OCI-M1 (cell line): ENCODE data around the gene DCST1.
A peak's percentile ranks its signal among the peaks of the same experiment; 100 is the strongest.

Experiments
- DNase-seq: peaks from one replicate; lab custom pipeline; 2025; lab: John Stamatoyannopoulos, UW

The DCST1 gene

DNA sequence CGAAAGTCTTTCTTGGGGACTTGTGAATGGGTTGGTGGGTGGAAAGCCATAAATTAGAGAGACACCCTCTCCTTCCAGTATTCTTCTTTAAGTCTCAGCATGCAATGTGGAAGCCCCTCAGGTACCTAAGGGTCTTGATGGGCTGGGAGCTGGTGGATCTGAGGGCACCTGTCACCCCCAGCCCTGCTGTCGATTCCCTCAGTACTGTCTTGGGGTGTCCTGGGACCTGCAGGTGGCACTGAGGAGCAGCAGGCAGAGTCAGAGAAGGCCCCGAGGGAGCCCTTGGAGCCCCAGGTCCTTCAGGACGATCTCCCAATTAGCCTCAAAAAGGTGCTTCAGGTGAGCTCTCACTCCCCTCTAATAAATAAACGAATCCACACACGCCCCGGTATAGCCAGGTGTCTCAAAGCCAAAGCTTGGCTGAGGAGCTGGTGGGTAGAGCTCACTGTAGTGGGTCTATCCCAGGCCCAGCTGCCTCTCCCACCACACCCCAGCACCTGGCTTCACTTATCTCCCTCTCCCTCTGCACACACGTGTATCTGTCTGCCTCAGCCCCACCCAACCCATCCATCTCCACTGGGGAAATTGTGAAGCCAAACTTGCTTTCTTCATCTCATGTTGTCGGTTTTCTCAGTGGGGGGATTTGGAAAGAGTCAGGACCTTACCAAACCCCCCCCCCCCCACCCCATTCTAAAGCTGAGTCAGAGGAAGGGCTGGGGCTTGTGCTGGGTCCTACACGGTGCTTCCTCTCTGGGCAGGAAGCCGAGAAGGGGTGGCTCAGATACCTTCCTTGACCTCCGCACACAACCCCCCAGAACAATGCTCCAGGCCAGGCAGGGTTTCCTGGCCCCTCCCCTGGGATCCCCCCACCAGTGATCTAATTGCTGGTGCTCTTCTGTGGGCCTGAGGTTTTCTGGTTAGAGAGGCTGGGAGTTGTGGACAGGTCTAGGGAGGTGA is 19.1 kb downstream of the DCST1 start:
- peak; percentile 44 for DNase-seq

GRCh38 chr1:155053531-155054105 is 20.0 kb downstream of the DCST1 start:
- no peak for DNase-seq

DNA sequence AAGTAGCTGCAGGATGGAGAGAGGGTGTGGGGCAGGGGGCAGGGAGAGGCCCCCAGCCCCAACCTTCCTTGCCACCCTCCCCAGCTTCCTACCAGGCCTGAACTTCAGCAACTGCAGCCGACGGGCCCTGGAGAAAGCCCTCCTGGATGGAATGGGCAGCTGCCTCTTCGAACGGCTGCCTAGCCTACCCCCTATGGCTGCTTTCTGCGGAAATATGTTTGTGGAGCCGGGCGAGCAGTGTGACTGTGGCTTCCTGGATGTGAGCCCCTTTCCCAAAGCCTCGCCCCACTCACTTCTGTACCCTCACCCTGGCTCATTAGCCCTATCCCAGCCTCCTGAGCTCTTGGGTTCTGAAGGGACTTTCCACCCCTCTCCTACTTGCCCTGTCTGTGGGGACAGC is 23.5 kb downstream of the DCST1 start:
- no peak for DNase-seq

- DNase-seq: no peak
Measured at GRCh38 chr1:155057788-155058211, 24.2 kb downstream of the DCST1 start.

DNA sequence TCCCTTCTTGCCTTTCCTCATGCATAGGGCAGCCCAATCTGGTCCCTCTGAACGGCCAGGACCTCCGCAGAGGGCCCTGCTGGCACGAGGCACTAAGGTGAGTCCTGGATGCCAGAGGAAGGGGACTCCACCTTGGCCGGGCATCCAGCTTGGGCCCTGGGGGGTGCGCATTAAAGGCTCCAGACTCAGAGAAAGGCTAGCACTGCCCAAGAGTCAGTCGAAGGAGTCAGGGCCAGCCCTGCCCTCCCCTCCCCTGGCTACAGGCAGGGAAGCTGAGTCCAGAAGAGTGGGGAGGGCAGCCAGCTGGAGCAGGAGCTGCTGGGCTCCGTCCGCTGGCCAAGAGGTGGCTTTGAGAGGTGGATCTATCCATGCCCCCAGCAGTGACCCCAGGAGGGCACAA is 27.1 kb downstream of the DCST1 start:
- DNase-seq: no peak

DNA sequence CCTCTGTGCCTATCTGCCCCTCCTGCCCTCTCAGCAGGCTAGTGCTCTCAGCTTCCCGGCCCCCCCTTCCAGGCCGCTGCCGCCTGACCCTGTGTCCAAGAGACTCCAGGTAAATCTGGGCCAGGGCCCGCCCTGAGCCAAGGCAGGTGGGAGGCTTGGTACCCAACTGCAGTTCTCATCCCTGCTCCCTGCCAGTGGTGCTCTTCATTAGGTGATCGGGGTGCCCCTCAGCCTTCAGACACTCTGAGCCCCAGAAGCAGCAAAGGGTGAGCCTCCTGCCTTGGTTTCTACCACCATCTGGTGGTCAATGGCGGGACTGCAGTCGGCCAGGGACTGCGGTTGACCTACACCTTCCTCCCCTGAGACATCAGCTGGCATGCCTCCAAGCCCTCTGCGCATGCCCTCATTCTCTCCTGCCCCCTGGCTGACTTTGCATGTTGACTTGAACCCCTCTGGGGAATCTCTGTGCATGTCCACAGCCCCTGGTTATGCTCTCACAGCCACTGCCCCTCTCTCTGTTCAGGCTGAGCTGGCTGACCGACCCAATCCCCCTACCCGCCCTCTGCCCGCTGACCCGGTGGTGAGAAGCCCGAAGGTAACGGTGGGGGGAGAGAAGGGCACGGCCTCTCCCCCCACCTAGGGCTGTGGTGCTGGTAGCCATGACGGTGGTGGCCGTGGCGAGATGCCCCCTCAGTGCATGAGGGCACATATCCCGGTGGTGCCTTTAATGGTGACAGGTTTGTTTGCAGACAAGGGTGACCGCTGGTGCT is 27.9 kb downstream of the DCST1 start:
- DNase-seq: peak; percentile 95

GRCh38 chr1:155062151-155062686 is 28.6 kb downstream of the DCST1 start:
- no peak for DNase-seq

DNA sequence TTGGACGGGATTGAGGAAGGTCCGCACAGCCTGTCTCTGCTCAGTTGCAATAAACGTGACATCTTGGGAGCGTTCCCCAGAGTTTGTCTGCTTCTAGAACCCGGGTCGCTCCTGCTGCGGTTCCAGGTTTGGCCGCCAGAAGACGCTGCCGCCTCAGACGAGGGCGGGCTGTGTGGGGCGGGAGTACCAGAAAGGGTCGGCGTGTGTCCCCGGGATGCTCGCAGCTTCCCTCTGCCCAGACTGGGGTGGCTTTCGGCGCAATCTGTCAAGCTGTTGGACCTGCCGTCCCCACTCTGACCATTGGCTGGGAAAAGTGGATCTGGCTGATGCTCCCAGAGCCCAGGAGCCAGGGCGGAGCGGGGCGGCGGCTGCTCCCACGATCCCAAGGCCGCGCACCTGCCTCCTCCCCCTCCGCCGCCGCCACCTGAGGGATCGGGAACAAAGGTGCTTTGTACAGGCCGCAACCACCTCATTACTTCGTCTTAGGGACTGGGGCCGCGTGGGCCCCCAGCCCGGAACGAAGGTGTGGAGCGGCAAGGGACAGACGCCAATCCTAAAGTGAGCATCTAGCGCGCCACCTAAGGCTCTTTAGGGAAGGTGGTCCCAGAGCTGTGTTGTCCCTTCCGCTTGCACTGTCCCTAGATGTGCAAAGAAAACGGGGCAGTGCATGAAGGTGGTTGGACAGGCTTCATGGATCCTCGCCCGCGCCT is 29.2 kb downstream of the DCST1 start:
- DNase-seq: peak; percentile 66

DNA sequence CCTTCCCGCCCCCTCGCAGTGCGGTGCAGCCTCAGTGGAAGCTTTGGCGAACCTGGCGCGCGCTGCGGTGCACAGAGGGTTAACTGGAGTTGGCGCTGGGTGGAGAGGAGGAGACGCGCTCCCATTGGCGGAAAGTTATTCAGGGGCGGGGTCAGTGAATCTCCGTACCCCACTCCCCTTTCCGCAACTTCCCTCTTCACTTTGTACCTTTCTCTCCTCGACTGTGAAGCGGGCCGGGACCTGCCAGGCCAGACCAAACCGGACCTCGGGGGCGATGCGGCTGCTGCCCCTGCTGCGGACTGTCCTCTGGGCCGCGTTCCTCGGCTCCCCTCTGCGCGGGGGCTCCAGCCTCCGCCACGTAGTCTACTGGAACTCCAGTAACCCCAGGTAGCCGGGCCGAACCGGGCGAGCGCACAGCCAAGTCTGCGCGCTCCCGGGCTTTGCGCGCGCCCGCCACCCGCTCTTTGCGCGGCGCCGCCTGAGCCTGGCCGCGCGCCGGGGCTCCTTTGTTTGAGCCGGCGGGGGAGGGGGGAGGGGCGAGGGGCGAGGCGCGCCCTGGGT is 30.0 kb downstream of the DCST1 start, which contains the start of gene EFNA4:
EFNA4 (plus strand) TSS at position 191 of the 561 bp plus-strand sequence; CDS start at position 275, 84 bp downstream.
- DNase-seq: peak; percentile 96

- peak; percentile 65 for DNase-seq
Measured at GRCh38 chr1:155064111-155064831, 30.6 kb downstream of the DCST1 start.

DNA sequence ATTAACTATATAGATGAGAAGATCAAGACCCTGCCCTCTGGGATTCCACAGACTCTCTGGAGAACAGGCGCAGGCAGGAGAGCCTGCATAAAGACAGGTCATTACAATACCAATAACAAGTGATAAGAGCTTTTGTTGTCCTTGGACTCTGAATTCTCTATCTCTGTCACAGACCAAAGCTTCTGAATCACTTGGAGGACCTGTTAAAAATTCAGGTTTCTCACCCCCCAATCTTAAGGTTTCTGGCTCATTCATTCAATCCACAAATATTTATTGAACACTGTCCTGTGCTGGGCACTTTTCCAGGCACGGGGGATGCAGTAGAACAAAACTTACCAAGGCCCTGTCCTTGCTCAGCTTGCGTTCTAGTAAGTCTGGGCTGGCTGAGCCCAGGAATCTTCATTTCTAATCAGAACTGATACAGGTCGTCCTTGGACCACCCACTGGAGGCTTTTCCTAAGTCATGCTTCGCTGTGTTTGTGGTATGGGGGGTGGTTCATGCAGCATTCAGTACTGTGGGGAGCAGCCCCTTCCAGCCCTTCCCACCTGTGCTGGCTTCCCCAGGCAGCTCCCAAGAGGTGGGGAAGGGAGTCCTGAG is 31.3 kb downstream of the DCST1 start:
- no peak for DNase-seq

GRCh38 chr1:155066777-155067176 is 33.2 kb downstream of the DCST1 start:
- no peak for DNase-seq

- no peak for DNase-seq
Measured at GRCh38 chr1:155068599-155068998, 35.0 kb downstream of the DCST1 start.

GRCh38 chr1:155069551-155070157 is 36.0 kb downstream of the DCST1 start:
- no peak for DNase-seq

- no peak for DNase-seq
Measured at GRCh38 chr1:155070158-155070621, 36.6 kb downstream of the DCST1 start.

GRCh38 chr1:155070721-155071569 is 37.3 kb downstream of the DCST1 start:
- peak; percentile 83 for DNase-seq

GRCh38 chr1:155071701-155072100 is 38.1 kb downstream of the DCST1 start:
- DNase-seq: no peak

DNA sequence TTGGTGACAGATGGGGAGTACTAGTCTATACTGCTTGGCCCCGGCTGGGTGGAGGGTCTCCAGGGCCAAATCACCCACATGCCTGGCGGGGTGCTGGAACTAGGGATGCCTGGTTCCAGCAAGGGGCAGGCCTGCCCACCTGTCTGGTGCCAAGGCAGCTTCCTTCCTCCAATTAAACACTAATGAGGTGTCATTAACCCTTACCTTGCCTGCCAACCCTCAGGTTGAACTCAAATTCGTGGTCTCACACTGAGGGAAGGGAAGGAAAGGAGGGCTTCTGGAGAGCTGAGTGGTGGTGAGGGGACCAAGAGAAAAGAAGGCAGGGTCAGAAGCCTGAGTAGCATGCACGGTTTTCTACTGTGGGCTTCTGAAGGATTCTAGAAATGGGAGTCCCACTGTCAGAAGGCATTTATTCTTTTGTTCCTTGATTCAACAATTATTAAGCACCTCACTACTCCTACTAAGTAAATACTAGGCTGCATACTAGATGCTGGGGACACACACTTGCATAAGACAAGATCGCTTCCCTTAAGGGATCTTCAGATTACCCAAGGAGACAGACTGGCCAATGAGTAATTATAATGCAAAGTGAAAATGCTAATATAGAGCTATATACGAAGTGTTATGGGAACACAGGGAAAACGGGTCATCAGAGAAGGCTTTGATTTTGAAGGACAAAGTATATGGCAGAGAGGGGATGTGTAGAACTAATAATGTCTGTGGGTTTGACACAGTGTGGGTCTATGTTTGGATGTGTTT is 39.1 kb downstream of the DCST1 start:
- no peak for DNase-seq
